IPS DF 19.7 (cell line): ENCODE data around the gene NPR1.
A peak's percentile ranks its signal among the peaks of the same experiment; 100 is the strongest.
"Not testable (repeated sequence)": the region's sequence is repeated elsewhere in the genome, so short reads cannot be mapped to it uniquely, and the experiment has no call there.

Source experiments
- DNase-seq: peaks from one replicate; pipeline ENCODE4 v3.0.0-alpha.2; 2013; ENCODE audit warnings: low read depth, low spot score

Gene NPR1

DNA sequence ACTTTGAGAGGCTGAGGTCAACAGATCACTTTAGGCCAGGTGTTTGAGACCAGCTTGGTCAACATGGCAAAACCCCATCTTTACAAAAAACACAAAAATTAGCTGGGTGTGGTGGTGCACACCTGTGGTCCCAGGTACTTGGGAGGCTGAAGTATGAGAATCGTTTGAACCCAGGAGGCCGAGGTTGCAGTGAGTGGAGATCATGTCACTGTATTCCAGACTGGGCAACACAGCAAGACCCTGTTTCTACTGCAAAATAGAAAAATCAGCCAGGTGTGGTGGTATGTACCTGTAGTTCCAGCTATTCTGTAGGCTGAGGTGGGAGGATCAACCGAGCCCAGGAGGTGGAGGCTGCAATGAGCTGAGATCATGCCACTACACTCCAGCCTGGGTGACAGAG lies 45.2 kb downstream of the NPR1 start:
- no peak for DNase-seq

DNA sequence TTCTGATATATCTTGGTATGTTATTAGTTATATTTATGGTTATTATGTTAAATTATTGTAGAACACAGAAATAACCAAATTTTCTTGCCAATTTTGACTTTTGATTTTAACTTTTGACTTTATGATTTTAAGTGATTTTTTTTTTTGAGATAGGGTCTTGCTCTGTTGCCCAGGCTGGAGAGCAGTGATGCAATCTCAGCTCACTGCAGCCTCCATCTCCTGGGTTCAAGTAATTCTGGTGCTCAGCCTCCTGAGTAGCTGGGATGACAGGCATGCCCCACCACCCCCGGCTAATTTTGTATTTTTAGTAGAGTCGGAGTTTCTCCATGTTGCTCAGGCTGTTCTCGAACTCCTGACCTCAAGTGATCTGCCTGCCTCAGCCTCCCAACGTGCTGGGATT lies 46.1 kb downstream of the NPR1 start:
- not testable (repeated sequence) for DNase-seq

DNA sequence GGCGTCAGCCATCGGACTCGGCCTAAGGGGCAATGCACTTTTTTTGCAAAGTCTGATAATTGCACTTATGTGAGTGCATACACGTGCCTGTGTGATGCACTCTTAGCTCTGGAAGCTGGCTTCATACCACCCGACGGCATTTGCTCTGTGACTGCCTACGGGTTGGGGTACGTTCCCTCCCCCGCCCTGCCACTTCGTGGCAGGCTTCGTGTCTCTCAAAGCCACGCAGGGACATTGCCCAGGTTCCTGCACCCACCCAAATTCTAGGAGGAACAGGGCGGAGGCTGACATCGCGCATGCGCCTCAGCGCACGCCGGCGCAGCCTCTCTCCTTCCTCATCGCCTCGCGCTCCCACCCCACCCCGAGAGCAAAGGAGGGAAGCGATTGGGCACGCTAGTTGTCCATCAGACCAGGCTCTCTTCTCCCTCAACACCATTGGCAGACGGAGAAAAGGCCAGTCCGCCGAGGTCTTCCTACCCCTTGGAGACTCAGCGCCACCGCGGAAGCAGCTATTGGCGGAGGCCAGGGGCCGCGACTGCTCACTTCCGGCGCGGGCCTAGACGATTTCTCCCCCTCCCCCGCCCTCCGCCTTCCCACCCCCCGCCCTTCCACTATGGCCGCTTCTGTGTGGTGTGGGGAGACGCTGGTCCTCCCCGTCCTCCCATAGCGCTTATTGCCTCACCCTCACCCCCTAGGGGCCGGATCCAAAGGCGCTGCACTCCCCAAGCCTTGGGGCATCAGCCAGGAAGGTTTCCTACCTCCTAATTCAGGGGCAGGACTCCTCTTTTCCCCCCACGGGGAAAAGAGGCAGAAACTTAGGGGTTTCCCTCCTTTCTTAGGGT lies 49.2 kb downstream of the NPR1 start, which contains the start of gene INTS3:
Gene INTS3 (plus strand): TSS at position 588 of the 842 bp plus-strand sequence. CDS start 585 bp downstream, outside the sequence.
- DNase-seq = peak; percentile 100

DNA sequence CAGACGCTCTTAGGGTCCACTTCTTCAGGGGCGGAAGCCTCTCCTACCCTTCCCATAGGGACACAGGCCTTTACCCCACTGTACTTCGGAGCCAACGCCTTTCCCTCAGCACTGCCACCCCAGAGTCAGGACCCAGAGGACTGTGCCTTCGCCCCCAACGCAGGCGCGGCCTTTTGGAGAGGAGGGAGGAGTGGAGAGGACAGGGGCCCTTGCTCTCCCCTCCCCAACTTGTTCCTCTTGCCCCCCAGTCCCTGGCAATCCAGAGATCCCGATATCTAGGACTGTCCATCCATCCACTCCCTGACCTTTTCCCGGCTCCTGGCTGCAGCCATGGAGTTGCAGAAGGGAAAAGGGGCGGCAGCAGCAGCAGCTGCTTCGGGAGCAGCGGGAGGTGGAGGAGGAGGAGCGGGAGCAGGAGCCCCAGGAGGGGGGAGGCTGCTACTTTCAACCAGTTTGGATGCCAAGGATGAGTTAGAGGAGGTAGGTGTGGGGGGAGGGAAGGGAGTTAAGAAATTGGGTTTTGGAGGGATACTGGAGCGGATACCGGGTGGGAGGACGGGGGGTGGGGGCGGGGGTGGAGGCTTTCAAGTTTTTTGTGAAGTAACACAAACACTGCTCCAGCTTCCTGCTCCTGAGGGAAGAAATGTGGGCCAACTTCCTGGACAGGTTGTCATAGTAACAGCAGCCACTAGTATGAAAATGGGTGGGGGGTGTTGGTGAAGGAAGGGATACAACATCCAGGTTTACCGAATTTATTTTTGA lies 50.0 kb downstream of the NPR1 start:
- no peak for DNase-seq

DNA sequence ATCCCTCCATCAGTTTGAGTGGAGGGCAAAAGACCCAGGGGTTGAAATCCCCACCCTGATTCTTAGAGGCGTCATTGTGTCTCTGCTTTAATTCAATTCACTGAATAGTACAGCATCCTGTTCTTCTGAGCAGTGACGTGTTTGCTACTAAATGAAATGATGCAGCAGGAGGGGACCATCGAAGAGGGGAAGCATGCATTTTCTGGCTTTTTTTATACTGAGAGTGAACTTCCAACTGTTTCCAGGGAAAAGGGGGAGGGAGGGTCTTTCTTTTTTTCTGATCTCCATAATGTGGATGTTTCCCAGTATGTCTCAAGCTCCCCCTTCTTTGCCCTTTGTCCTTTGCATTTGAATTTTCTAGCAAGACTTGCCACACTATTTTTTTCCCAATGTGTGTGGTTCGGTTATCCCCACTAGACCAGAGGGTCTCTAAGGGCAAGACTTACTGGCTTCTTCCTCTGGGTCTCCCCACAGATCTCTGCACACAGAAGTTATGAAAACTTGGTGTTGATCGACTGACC lies 52.0 kb downstream of the NPR1 start:
- no peak for DNase-seq

DNA sequence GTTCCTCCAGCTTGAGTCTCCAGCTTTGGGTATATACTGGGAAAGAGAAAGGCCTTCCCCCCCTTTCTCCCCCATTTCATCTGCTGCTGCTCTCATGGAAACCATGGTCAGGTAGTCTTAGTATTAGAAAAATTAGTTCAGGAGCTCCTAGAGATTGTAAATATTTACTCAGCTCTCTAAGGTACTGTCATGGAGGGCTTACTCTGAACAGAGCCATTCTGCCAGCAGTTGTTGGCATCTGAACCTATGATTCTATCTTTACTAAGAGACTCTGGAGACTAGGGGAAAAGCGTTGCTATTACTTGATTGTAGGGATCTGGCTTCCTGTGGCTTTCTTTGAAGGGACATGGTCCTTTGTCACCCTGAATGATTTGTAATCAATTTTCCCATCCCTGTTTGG lies 55.5 kb downstream of the NPR1 start:
- no peak for DNase-seq

DNA sequence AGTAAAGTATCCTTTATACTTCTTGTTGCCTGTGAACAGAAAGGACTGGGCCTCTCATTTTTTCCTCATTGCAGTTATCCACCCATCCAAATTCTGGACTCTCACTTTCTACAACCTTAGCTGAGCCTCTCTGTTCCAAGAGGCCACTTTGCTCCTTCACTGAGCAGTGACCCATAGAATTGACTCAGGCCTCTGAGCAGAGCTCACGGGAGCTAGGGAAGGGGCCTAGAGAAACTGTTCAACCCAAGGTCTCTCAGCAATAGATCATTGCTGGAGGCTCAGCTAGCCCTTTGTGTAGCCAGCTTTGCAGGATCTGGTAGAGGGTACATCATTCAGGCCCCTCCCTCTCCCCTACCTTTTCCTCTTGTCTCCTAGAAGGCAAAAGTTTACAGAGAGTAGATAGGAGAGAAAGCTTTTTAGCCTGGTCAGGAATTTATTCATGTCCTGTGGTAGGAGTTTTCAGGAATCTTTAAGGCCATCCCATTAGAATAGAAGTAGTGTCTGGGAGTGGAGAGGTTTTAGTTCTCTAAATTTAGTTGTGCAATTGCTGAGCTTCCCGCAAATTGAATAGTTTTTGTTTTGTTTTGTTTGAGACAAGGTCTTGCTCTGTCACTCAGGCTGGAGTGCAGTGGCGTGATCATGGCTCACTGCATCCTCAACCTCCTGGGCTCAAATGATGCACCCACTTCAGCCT lies 56.1 kb downstream of the NPR1 start:
- no peak for DNase-seq

DNA sequence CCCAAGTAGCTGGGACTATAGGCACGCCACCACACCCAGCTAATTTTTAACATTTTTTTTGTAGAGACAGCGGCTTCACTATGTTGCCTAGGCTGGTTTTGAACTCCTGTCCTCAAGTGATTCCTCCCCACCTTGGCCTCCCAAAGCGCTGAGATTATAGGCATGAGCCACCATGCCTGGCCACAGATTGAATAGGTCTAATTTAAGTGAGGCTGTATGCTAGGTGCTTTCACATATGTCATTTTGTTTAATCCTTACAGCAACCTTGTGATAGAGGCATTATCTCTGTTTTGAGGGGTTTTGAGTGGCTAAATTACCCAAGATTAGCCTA lies 56.6 kb downstream of the NPR1 start:
- no peak for DNase-seq

DNA sequence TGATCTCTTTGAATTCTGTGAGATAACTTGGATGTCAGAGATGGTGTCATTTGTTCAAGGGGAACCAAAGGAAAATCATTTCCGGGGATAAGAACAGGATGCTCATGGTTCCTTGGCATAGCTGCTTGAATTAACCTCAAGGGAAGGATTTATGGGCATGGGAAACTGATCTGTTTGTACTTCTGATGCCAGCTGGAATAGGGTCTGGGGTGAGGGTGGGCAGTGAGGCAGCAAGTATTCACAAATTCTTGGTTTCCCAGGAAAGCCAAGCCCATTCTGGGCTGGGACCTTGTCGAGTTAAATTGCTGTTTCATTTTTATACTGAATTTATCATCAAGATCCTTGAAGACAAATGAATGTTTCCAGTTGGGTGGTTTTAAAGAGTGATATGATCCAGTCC lies 63.5 kb downstream of the NPR1 start:
- DNase-seq = no peak

DNA sequence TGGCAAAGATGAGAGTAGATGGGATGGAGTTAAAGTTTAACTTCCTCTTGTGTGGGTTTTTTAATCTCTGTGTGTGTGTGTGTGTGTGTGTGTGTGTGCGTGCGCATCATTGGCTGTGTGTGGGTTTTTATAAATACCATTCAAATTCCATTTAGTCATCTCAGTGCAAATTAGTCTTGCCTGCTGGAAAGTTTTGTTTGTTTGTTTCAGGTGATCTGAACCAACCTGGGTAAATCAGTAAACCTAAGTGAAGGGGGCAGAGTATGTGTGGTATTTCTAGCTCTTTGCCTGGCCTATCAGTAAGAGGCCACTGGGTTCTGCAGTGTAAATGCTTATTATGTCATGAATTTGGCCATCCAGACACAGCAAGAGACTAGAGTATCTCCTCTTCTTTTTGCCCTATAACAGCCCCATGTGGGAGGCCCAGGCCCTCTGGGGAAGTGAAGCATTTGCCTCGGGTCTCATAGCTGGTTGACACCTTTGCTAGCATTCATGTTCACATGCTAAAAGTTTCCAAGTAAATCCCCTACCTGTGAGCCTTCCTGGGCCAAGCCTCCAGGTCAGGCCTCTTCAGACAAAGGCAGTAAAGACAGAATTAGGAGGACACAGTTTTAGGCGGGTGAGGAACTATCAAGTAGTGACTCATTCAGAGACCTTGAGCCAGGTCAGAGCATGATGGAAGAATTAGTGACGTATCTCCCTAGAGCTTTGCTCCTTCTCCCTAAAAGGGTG lies 64.1 kb downstream of the NPR1 start:
- DNase-seq = no peak
